Fibroblast of the aortic adventitia (primary cell): ENCODE results near the gene DHCR24. TPM values are rescaled to one million over a fixed set of nuclear protein-coding genes. Genes with fewer than 3 reads are reported as not detected.

Source experiments
- DNase-seq: peaks from one replicate; pipeline ENCODE4 v3.0.0-alpha.2; 2010; ENCODE audit warnings: low read depth
- H3K4me3 ChIP-seq: 2 replicates; pipeline ENCODE4 v1.5.1; 2011; ENCODE audit warnings: low read depth, mild to moderate bottlenecking, control low read depth, low read length, moderate library complexity
- CTCF ChIP-seq: IDR thresholded peaks from 2 replicates; pipeline ENCODE4 v1.5.1; 2011; ENCODE audit warnings: mild to moderate bottlenecking, low read length, control low read depth, inconsistent platforms; ENCODE audit not compliant: insufficient read depth
- total RNA-seq: library from RNA; depleted of rRNA; stranded (reverse); fragments of >200 nt; gene quantifications from 2 replicates; pipeline ENCODE4 v1.2.3, GENCODE V29; 2012; ENCODE audit warnings: low replicate concordance

The DHCR24 gene
- total RNA-seq, 1 donor: 123 TPM

GRCh38 chr1:54879872-54880271 is 7.1 kb downstream of the DHCR24 start:
- no peak for DNase-seq
- H3K4me3 ChIP-seq: no peak overlapping the region
- TF ChIP-seq CTCF: no peak

- TF ChIP-seq CTCF: no peak
- H3K4me3 ChIP-seq: no peak overlapping the region
- DNase-seq: no peak
These were observed 10.2 kb downstream of the DHCR24 start for GRCh38 chr1:54876814-54877213.

- no peak for TF ChIP-seq CTCF
- no peak for DNase-seq
- no peak overlapping the region for H3K4me3 ChIP-seq
These were observed 12.0 kb downstream of the DHCR24 start for GRCh38 chr1:54875000-54875399.

- H3K4me3 ChIP-seq: no peak overlapping the region
- TF ChIP-seq CTCF: no peak
- no peak for DNase-seq
These were observed 12.7 kb downstream of the DHCR24 start for GRCh38 chr1:54874079-54874830.

GRCh38 chr1:54872036-54872331 is 15.0 kb downstream of the DHCR24 start:
- TF ChIP-seq CTCF: no peak
- DNase-seq: no peak

GRCh38 chr1:54871275-54872035 is 15.5 kb downstream of the DHCR24 start:
- no peak for TF ChIP-seq CTCF
- no peak for DNase-seq
- H3K4me3 ChIP-seq: no peak overlapping the region

More at GRCh38 chr1:54872036-54872331, 15.0 kb downstream of the DHCR24 start:
- no peak overlapping the region for H3K4me3 ChIP-seq
